Activated naive CD8-positive, alpha-beta T cell treated with anti-CD3 and anti-CD28 coated beads for 36 hours (primary cell): ENCODE results near the gene VPS50. TPM values are rescaled to one million over a fixed set of nuclear protein-coding genes. Genes with fewer than 3 reads are reported as not detected.

Source experiments
- DNase-seq: peaks from one replicate; pipeline ENCODE4 v3.0.0; 2021
- H3K27ac Mint-ChIP-seq: one replicate; pipeline ENCODE4 v1.8.0; 2022; ENCODE audit warnings: mild to moderate bottlenecking, moderate library complexity, mixed read lengths
- H3K27me3 Mint-ChIP-seq: one replicate; pipeline ENCODE4 v1.8.0; 2022; ENCODE audit warnings: mild to moderate bottlenecking, mixed read lengths
- H3K36me3 Mint-ChIP-seq: one replicate; pipeline ENCODE4 v1.8.0; 2021; ENCODE audit warnings: mild to moderate bottlenecking, mixed read lengths
- H3K4me1 Mint-ChIP-seq: one replicate; pipeline ENCODE4 v1.8.0; 2021; ENCODE audit warnings: mixed read lengths
- H3K4me3 Mint-ChIP-seq: one replicate; pipeline ENCODE4 v1.8.0; 2022; ENCODE audit warnings: mild to moderate bottlenecking, moderate library complexity, mixed read lengths
- H3K9me3 Mint-ChIP-seq: one replicate; pipeline ENCODE4 v1.8.0; 2022; ENCODE audit warnings: mixed read lengths
- total RNA-seq, 2 experiments: library from RNA; stranded (reverse); gene quantifications; one replicate each; pipeline ENCODE4 v1.2.3, GENCODE V29; 2021

VPS50 gene, protein sequence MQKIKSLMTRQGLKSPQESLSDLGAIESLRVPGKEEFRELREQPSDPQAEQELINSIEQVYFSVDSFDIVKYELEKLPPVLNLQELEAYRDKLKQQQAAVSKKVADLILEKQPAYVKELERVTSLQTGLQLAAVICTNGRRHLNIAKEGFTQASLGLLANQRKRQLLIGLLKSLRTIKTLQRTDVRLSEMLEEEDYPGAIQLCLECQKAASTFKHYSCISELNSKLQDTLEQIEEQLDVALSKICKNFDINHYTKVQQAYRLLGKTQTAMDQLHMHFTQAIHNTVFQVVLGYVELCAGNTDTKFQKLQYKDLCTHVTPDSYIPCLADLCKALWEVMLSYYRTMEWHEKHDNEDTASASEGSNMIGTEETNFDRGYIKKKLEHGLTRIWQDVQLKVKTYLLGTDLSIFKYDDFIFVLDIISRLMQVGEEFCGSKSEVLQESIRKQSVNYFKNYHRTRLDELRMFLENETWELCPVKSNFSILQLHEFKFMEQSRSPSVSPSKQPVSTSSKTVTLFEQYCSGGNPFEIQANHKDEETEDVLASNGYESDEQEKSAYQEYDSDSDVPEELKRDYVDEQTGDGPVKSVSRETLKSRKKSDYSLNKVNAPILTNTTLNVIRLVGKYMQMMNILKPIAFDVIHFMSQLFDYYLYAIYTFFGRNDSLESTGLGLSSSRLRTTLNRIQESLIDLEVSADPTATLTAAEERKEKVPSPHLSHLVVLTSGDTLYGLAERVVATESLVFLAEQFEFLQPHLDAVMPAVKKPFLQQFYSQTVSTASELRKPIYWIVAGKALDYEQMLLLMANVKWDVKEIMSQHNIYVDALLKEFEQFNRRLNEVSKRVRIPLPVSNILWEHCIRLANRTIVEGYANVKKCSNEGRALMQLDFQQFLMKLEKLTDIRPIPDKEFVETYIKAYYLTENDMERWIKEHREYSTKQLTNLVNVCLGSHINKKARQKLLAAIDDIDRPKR
- 10 to 100 TPM; 18.0 to 18.3 TPM for total RNA-seq

DNA sequence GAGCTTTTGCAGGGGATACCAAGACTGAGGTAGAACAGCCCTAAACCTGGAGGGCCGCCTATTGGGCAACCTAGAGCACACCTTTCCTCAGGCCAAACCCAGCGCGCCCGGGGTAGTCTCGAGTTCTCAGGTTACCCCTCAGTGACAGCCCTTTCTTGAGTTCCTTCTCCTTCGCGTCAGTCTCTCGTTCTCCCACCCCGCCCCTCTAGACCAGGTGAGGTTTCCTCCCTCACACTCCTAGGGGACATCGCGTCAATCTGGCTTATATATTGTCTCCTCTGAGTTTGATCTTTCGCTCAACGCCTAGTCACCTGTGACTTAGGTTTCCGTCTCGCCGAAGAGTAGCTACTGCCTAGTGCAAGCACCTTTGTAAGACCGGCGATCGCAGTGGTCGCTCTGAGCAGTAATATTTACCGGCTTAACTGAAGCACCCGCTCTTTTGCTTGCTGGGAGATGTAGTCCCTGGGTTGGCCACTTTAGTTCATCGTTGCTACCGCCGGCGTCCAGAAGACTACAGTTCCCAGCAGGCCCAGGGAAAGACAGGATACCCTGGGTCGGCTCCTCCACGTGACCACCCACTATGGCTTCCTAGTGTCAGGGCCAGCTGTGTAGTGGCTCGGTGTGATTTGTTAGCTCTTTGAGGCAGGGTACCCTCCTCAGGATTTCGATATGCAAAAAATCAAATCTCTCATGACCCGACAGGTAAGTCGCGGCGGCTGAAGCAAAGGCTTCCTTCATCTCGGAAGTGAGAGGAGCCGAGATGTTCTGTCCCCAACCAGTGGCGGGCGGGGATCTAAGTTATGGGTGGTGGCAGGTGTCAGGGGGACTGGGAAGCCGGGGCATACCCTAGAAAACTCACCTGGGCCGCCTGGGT is at the start of gene VPS50:
Gene VPS50, plus strand, starts transcription at position 568 of the 874 bp plus-strand sequence. Its CDS starts 102 bp downstream, at position 670.
- peak within 1 kb of the TSS; percentile 97 for H3K4me3 Mint-ChIP-seq
- H3K27ac Mint-ChIP-seq, result peak within 1 kb of the TSS; percentile 93
- no peaks in the 10 kb centered on the region for H3K9me3 Mint-ChIP-seq
- H3K36me3 Mint-ChIP-seq, result no peaks in the 10 kb centered on the region
- DNase-seq, result peak; percentile 90
- peaks cover 10% of the 10 kb centered on the region for H3K4me1 Mint-ChIP-seq
- H3K27me3 Mint-ChIP-seq, result no peaks in the 10 kb centered on the region

DNA sequence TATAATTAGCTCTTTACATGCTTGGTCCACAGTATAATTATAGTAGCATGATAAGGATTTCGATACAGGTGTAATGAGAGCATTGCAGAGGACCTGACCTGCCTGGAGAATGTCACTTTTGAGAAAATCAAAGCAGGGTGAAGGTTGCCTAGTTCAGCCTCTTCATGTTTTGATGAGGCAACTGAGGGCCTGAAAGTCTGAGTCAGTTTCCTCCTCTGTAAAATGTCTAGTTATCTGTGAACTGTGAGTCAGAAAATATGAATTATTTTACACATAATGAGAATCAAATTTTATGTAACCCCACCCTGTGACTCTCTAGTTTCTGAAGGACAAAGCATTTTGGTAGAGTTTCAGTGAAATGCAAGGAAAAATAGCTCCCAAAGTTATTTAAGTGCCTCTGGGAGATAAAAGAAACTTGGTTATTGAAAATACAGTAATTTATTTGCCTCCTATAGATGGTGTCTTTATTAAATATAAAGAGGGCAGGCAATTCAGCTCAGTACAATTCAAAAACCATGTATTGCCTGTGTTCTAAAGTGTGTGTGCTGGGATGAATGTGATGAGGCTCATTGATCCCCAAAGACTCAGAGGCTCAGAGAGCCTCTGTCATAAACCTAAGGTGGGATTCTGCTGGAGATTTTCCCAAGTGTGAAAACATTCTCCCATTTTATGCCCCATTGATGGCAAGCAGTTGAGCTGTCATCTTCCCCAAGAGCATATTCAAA is 46.7 kb upstream of the VPS50 start:
- H3K27me3 Mint-ChIP-seq, result peaks cover 51% of the 10 kb centered on the region
- H3K4me3 Mint-ChIP-seq, result no peak overlapping the region
- DNase-seq, result peak; percentile 14
- no peaks in the 10 kb centered on the region for H3K9me3 Mint-ChIP-seq
- H3K4me1 Mint-ChIP-seq, result peaks cover 8% of the 10 kb centered on the region
- no peaks in the 10 kb centered on the region for H3K36me3 Mint-ChIP-seq
- H3K27ac Mint-ChIP-seq, result no peak overlapping the region

DNA sequence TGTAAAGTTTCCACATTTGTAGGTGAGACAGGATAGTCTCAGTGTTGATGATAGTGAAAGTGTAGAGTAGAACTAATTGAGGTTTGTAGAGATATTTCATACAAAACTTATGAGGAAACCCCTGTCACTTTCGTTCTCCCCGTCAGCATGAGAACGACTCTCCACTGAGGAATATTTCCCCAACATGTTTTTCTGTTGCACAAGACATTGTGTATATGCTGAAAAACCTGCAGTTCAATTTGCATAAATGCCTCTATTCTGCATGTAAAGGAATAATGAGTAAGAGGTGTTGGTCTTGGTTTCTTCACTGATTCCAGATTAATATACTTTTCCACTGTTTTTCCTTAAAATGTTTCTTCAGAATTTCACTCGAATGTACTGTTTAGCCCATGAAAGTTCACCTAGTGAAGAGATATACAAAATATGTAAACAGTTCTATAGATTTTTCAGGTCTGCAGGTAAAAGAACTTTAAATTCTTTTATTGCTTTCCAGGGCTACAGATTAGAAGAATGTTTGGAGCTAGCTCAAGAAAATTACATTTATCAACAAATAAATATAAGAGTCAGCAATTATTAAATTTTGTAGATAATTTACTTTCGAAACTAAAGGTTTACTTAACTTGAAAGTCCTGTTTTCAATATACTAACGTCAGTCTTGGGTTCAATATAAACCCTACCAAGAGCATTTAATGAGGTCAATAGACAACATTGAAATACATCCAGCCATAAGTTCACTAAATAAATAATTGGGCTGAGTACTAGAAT is 43.1 kb upstream of the VPS50 start:
- no peaks in the 10 kb centered on the region for H3K9me3 Mint-ChIP-seq
- H3K27me3 Mint-ChIP-seq, result peaks cover 57% of the 10 kb centered on the region
- no peak for DNase-seq
- no peak overlapping the region for H3K4me3 Mint-ChIP-seq
- H3K27ac Mint-ChIP-seq, result no peak overlapping the region
- peaks cover 8% of the 10 kb centered on the region for H3K4me1 Mint-ChIP-seq
- no peaks in the 10 kb centered on the region for H3K36me3 Mint-ChIP-seq

DNA sequence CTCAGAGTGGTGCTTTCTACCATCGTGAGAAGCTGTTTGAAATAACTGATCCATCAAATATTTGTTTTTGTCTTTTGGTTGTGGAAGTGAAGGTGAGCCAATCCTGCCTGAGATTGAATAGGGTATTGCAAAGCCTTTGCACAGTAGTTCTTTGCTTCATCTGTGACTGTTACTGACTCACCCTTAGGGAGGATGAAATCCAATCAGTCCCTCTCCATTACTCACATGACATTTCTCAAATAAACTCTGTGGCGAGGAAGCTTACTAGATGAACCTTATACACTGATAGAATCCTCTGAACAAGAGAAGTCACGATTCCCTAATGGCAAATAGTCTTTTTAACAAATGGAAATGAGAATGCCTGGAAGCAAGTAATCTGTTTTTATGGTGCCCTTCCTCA is 37.8 kb upstream of the VPS50 start:
- no peak for DNase-seq
- Mint-ChIP-seq H3K9me3 (no peaks in the 10 kb centered on the region), H3K27ac (no peak overlapping the region), H3K4me3 (no peak overlapping the region), H3K4me1 (no peaks in the 10 kb centered on the region), H3K36me3 (no peaks in the 10 kb centered on the region), H3K27me3 (peaks cover 51% of the 10 kb centered on the region)

GRCh38 chr7:93196336-93196735 is 35.8 kb upstream of the VPS50 start:
- DNase-seq, result no peak
- H3K4me1 Mint-ChIP-seq, result no peaks in the 10 kb centered on the region
- no peaks in the 10 kb centered on the region for H3K36me3 Mint-ChIP-seq
- H3K27me3 Mint-ChIP-seq, result peaks cover 39% of the 10 kb centered on the region
- H3K9me3 Mint-ChIP-seq, result no peaks in the 10 kb centered on the region
- H3K27ac Mint-ChIP-seq, result no peak overlapping the region
- H3K4me3 Mint-ChIP-seq, result no peak overlapping the region

- no peaks in the 10 kb centered on the region for H3K36me3 Mint-ChIP-seq
- no peak for DNase-seq
- H3K27me3 Mint-ChIP-seq, result peaks cover 28% of the 10 kb centered on the region
- no peak overlapping the region for H3K27ac Mint-ChIP-seq
- H3K4me1 Mint-ChIP-seq, result no peaks in the 10 kb centered on the region
- H3K9me3 Mint-ChIP-seq, result no peaks in the 10 kb centered on the region
- no peak overlapping the region for H3K4me3 Mint-ChIP-seq
Measured at GRCh38 chr7:93198472-93198871, 33.7 kb upstream of the VPS50 start.

DNA sequence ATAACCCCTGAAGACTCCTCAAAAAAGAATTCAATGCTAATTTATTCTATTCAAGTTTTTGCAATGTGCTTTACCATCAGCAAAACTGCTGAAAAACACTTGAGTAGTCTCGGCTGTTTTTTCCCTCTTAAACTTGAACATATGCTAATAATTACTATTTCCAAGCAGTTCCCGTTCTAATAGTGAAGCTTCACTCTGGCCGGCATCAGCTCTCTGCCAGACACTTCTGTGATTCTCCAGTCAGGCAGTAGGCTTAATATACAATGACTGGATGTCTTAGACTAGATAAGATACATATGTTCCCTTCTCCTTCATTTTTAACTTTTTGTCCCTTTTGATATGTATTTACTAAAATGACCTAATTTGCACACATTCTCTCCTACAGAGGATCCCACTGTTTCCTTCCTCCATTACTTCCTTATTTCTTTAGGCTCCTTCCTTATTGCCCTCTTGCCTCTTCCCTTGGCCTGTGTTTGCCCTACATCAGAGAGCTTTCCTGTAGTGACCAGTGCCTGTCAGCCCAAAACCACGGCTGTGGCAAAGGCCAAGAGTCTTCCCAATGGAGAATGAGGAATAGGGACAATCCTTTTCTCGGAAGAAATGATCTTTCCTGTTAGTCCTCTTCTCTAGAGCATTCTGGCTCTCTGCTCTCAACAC is 29.4 kb upstream of the VPS50 start:
- Mint-ChIP-seq H3K4me1 (no peaks in the 10 kb centered on the region), H3K9me3 (no peaks in the 10 kb centered on the region), H3K36me3 (no peaks in the 10 kb centered on the region), H3K27me3 (peaks cover 20% of the 10 kb centered on the region), H3K4me3 (no peak overlapping the region), H3K27ac (no peak overlapping the region)
- no peak for DNase-seq

DNA sequence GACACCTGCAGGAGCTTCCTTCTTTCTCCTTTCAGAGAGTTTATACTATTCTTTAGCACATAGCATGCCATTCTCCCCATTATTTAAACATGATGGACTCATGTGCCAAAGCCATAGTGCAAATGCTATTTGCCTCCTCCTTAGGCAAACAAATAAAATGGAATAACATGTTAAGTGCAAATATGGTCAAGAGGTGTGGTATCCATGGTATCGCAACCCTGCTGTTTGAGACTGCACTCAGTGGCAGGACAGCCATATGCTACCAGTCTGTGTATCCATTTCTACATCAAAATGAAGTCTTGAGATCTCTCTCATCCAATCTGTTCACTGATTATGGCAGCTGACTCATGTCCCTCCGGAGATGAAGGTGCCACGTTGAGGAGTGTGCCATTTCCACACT is 28.7 kb upstream of the VPS50 start:
- H3K9me3 Mint-ChIP-seq, result no peaks in the 10 kb centered on the region
- H3K27me3 Mint-ChIP-seq, result peaks cover 26% of the 10 kb centered on the region
- DNase-seq, result no peak
- no peak overlapping the region for H3K4me3 Mint-ChIP-seq
- no peak overlapping the region for H3K27ac Mint-ChIP-seq
- no peaks in the 10 kb centered on the region for H3K4me1 Mint-ChIP-seq
- H3K36me3 Mint-ChIP-seq, result no peaks in the 10 kb centered on the region

- Mint-ChIP-seq H3K27me3 (peaks cover 23% of the 10 kb centered on the region), H3K9me3 (no peaks in the 10 kb centered on the region), H3K27ac (no peak overlapping the region), H3K36me3 (no peaks in the 10 kb centered on the region), H3K4me3 (no peak overlapping the region), H3K4me1 (no peaks in the 10 kb centered on the region)
- no peak for DNase-seq
Measured at GRCh38 chr7:93205046-93205445, 27.1 kb upstream of the VPS50 start.

- no peak for DNase-seq
- Mint-ChIP-seq H3K36me3 (no peaks in the 10 kb centered on the region), H3K27me3 (peaks cover 51% of the 10 kb centered on the region), H3K4me1 (no peaks in the 10 kb centered on the region), H3K9me3 (no peaks in the 10 kb centered on the region), H3K27ac (no peak overlapping the region), H3K4me3 (no peak overlapping the region)
Measured at GRCh38 chr7:93211228-93211818, 20.8 kb upstream of the VPS50 start.

- Mint-ChIP-seq H3K27me3 (peaks cover 50% of the 10 kb centered on the region), H3K27ac (no peak overlapping the region), H3K4me1 (no peaks in the 10 kb centered on the region), H3K36me3 (no peaks in the 10 kb centered on the region), H3K9me3 (no peaks in the 10 kb centered on the region), H3K4me3 (no peak overlapping the region)
- no peak for DNase-seq
Measured at GRCh38 chr7:93212881-93213280, 19.3 kb upstream of the VPS50 start.

DNA sequence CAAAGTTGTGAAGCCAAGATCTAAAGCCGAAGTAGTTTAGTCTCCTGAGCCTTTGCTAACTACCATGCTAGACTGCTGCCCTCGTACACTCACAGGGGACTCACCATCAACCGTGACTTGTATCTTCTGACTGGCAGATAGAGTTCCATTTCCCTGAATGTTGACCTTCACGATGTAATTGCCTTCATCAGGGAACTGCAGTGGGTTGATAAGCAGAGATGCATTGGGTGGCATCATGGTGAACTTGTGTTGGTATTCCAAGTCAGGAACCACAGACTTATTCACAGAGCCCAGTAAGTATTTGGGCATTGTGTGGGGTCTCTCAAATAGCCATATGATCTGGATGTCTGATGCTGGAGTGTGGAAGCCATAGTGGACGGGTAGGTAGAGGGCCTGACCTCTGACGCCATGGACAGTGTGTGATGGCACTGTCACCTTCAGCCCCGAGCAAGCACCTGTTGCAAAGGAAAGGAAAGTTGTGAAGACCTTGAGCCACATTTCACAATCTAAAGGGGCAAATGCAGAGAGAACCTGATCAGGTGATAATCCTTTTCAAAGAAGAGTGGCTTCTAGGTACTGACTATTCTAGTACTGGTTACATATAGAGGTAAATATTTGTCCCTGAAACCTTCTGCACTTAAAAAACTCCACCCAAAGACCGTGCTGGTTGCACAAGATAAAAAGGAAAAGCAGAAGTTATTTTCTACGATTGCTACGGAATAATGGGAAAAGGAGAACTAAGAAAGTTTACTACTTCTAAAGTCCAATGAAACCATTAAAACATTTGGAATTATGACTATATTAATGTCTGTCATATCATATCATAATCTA is 13.0 kb upstream of the VPS50 start:
- H3K9me3 Mint-ChIP-seq, result no peaks in the 10 kb centered on the region
- no peak for DNase-seq
- H3K4me3 Mint-ChIP-seq, result no peak overlapping the region
- H3K27me3 Mint-ChIP-seq, result peaks cover 28% of the 10 kb centered on the region
- H3K36me3 Mint-ChIP-seq, result no peaks in the 10 kb centered on the region
- no peaks in the 10 kb centered on the region for H3K4me1 Mint-ChIP-seq
- H3K27ac Mint-ChIP-seq, result no peak overlapping the region
